CD4-positive, alpha-beta T cell (primary cell): ENCODE data around the gene PLCB2. TPM values are rescaled to one million over a fixed set of nuclear protein-coding genes. Genes with fewer than 3 reads are reported as not detected.

Experiments
- ATAC-seq: fragments of 200-7000 bp; cut with Tn5 transposase; one replicate; pipeline ENCODE4 v1.10.0; 2022; ENCODE audit warnings: mild to moderate bottlenecking; ENCODE audit not compliant: poor library complexity
- CTCF ChIA-PET: fragments of 350-600 bp; sonication (Branson Sonifier 250); formaldehyde crosslinking; loops from one replicate; lab custom pipeline; 2021; ENCODE audit warnings: antibody characterized with exemption, inconsistent platforms; lab: Charles Lee
- POLR2A ChIA-PET: fragments of 350-600 bp; sonication (Branson Sonifier 250); formaldehyde crosslinking; loops from one replicate; lab custom pipeline; 2021; ENCODE audit warnings: antibody characterized with exemption, inconsistent platforms; lab: Charles Lee
- DNase-seq, 14 experiments: peaks; one replicate each; pipeline ENCODE4 v3.0.0-alpha.2; 2013 to 2020; ENCODE audit warnings: mixed read lengths in 2 of 14
- H3K27ac ChIP-seq, 2 donors: one replicate each; pipeline versions ENCODE4 v1.5.1 to v1.7.0; 2013; ENCODE audit warnings: low read length in 2 of 2, low read depth in 1 of 2, mild to moderate bottlenecking in 1 of 2
- H3K27me3 ChIP-seq, 2 experiments: 1 replicate in 1 of 2; 2 replicates in 1 of 2; pipeline versions ENCODE4 v1.6.1 to v1.7.0; 2013; ENCODE audit warnings: low read length in 2 of 2, control low read depth in 1 of 2, mild to moderate bottlenecking in 1 of 2, moderate library complexity in 1 of 2; ENCODE audit not compliant: insufficient read depth in 2 of 2, control insufficient read depth in 1 of 2
- H3K36me3 ChIP-seq: one replicate; pipeline ENCODE4 v1.6.1; 2013; ENCODE audit warnings: low read length, control low read depth; ENCODE audit not compliant: insufficient read depth
- H3K4me1 ChIP-seq: one replicate; pipeline ENCODE4 v1.6.1; 2013; ENCODE audit warnings: low read length, control low read depth; ENCODE audit not compliant: insufficient read depth
- H3K4me3 ChIP-seq: one replicate; pipeline ENCODE4 v1.5.1; 2013; ENCODE audit warnings: mild to moderate bottlenecking, low read length, moderate library complexity
- H3K9me3 ChIP-seq, 2 experiments: 1 replicate in 1 of 2; 2 replicates in 1 of 2; pipeline versions ENCODE4 v1.6.1 to v1.7.0; 2013; ENCODE audit warnings: low read length in 2 of 2, mild to moderate bottlenecking in 2 of 2, control low read depth in 1 of 2, moderate library complexity in 1 of 2; ENCODE audit not compliant: control insufficient read depth in 1 of 2, insufficient read depth in 1 of 2
- H3K27ac Mint-ChIP-seq: one replicate; pipeline ENCODE4 v1.8.0; 2020; ENCODE audit warnings: mixed read lengths
- H3K27me3 Mint-ChIP-seq: one replicate; pipeline ENCODE4 v1.8.0; 2021; ENCODE audit warnings: mixed read lengths
- H3K36me3 Mint-ChIP-seq: one replicate; pipeline ENCODE4 v1.8.0; 2021; ENCODE audit warnings: low read depth, mixed read lengths
- H3K4me1 Mint-ChIP-seq: one replicate; pipeline ENCODE4 v1.8.0; 2021; ENCODE audit warnings: low read depth, mixed read lengths
- H3K4me3 Mint-ChIP-seq: one replicate; pipeline ENCODE4 v1.8.0; 2020; ENCODE audit warnings: mild to moderate bottlenecking, mixed read lengths
- H3K9me3 Mint-ChIP-seq: one replicate; pipeline ENCODE4 v1.8.0; 2020; ENCODE audit warnings: mixed read lengths
- CTCF ChIP-seq: fragments of 200-600 bp; IDR thresholded peaks from one replicate; pipeline ENCODE4 v1.8.0; 2022; ENCODE audit warnings: antibody characterized with exemption, mild to moderate bottlenecking
- intact Hi-C, 2 experiments: fragments of 100-400 bp; cut with DNase I in 1 of 2; cut with micrococcal nuclease in 1 of 2; formaldehyde crosslinking; loops; one replicate each; pipeline versions ENCODE4 v1.15.1 to v1.9.0; 2023 to 2025; cut with DNase I, micrococcal nuclease
- total RNA-seq, 174 experiments: library from RNA in 2 of 174; stranded (reverse) in 2 of 174; gene quantifications; one replicate each; pipeline ENCODE4 v1.2.3 and lab custom pipeline; 2021 to 2026

The PLCB2 gene
- total RNA-seq, 2 experiments from 2014 or later: 206 to 222 TPM

- Mint-ChIP-seq H3K4me3 (no peak overlapping the region), H3K9me3 (no peaks in the 10 kb centered on the region), H3K27me3 (no peaks in the 10 kb centered on the region), H3K4me1 (no peaks in the 10 kb centered on the region), H3K36me3 (peaks cover 90% of the 10 kb centered on the region), H3K27ac (no peak overlapping the region)
- Histone ChIP-seq H3K36me3 (peaks cover 92% of the 10 kb centered on the region), H3K27me3 (no peaks in the 10 kb centered on the region), H3K4me1 (peaks cover 3% of the 10 kb centered on the region), H3K9me3 (peaks cover 6% of the 10 kb centered on the region in 2 experiments), H3K27ac (no peak overlapping the region), H3K4me3 (no peak overlapping the region)
- ChIA-PET POLR2A (no interaction called here), CTCF (no interaction called here)
- ATAC-seq (no peak), DNase-seq (no peak)
- intact Hi-C loops: no loop called here
- no peak for TF ChIP-seq CTCF
Measured at GRCh38 chr15:40298216-40298935, 9.4 kb downstream of the PLCB2 start.

- Mint-ChIP-seq H3K36me3 (peaks cover 88% of the 10 kb centered on the region), H3K4me3 (no peak overlapping the region), H3K4me1 (no peaks in the 10 kb centered on the region), H3K27me3 (no peaks in the 10 kb centered on the region), H3K27ac (no peak overlapping the region), H3K9me3 (no peaks in the 10 kb centered on the region)
- Histone ChIP-seq H3K4me3 (no peak overlapping the region), H3K27me3 (no peaks in the 10 kb centered on the region), H3K4me1 (peaks cover 3% of the 10 kb centered on the region), H3K27ac (no peak overlapping the region), H3K9me3 (peaks cover 6% of the 10 kb centered on the region in 2 experiments), H3K36me3 (peaks cover 91% of the 10 kb centered on the region)
- DNase-seq: no peak
- no peak for TF ChIP-seq CTCF
- POLR2A ChIA-PET: no interaction called here
- intact Hi-C loops: no loop called here
- ATAC-seq: no peak
- CTCF ChIA-PET: no interaction called here
Measured at GRCh38 chr15:40297356-40297755, 10.4 kb downstream of the PLCB2 start.

GRCh38 chr15:40296561-40297230 is 11.0 kb downstream of the PLCB2 start:
- Histone ChIP-seq H3K27ac (no peak overlapping the region), H3K4me1 (peaks cover 3% of the 10 kb centered on the region), H3K36me3 (peaks cover 91% of the 10 kb centered on the region), H3K27me3 (no peaks in the 10 kb centered on the region), H3K4me3 (no peak overlapping the region), H3K9me3 (peaks cover 6% of the 10 kb centered on the region in 2 experiments)
- intact Hi-C loops: no loop called here
- no peak for DNase-seq
- no peak for TF ChIP-seq CTCF
- CTCF ChIA-PET: no interaction called here
- POLR2A ChIA-PET: interaction anchor here (1.1 kb wide), 1 partner anchor 10 kb away, joined by 3 read pairs; no protein-coding TSS in a partner anchor
- H3K4me3 Mint-ChIP-seq: no peak overlapping the region
- H3K4me1 Mint-ChIP-seq: no peaks in the 10 kb centered on the region
- H3K27me3 Mint-ChIP-seq: no peaks in the 10 kb centered on the region
- no peaks in the 10 kb centered on the region for H3K9me3 Mint-ChIP-seq
- H3K36me3 Mint-ChIP-seq: peaks cover 83% of the 10 kb centered on the region
- ATAC-seq: no peak
- no peak overlapping the region for H3K27ac Mint-ChIP-seq
